ENCODE results near the gene SMYD5. TPM values are rescaled to one million over a fixed set of nuclear protein-coding genes. Genes with fewer than 3 reads are reported as not detected.

The SMYD5 gene
- total RNA-seq, 1 donor from 2014 or later = 30.3 TPM

DNA sequence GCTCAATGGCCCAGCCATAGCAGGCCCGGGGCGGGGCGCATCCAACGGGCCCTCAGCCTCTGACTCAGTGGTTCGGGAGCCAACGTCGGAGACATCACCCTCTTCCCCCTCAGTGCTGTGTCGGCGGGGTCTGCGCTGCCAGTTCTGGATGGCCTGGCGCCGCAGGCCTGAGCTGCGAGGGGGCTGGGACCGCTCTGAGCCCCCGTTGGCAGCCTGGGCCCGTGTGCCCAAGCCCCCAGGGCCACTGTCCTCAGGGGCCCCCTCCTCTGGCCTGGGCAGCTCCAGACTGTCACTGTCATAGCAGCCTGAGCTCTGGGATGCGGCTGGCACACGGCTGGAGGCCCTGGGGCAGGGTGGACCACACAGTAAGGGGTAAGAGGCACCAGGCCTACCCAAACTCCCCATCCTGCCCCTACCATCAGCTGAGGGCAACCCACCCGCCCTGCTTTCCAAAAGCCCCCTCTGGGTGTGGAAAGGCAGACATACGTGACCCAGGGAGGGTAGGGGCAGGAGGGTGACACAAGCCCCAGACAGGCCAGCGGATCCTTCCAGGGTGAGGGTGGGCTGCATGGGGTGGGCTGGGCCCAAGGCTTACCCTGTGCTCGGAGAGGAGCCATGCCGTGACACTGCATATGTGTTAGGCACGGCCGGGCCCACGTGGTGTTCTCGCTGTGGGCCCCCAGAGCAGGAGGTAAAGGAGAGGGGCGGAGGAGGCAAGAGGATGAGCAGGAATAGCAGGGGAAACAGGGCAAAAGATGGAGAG is 51.4 kb downstream of the SMYD5 start:
- H3K27ac Mint-ChIP-seq = no peak overlapping the region
- peaks cover 4% of the 10 kb centered on the region for H3K36me3 Mint-ChIP-seq
- H3K4me3 Mint-ChIP-seq = no peak overlapping the region

DNA sequence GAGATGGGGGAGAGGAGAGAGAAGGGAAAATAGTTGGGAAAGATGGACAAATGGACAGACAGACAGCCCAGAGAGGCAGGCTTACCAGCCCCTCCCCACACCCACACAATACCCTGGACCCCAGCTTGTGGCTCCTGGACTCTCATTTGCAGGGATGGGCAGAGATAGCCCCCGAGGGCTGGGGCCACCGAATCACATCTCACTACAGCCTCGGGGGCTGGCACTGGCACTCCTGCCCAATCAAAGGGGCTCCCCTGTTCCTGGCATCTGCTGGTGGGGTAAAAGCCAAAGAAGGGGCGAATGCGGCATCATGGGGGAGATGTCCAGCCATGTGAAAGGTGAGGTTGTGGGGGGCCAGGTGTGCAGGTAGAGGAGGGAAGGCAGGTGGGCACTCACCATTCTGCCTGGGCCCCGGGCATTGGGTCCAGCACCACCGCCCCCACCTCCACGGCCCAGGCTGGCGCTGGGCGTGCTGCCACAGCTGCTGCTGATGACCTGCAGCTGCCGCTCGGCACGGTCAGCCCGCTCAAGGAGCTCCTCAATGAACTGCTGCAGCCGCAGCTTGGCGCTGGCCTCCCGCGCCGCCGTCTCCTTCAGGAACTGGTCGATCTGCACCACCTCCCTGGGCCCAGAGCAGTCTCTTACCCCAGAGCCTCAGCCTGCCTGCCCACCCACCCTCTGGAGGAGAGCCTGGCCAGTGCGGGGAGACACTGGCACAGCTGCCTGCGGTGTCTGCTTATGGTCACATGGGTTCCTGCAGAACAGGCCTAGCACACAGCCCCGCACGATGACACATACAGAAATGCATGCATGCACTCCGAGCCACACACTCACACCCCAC is 52.2 kb downstream of the SMYD5 start:
- no peaks in the 10 kb centered on the region for H3K9me3 Mint-ChIP-seq
- peak overlapping the region; percentile 50 for H3K4me3 Mint-ChIP-seq
- peaks cover 4% of the 10 kb centered on the region for H3K36me3 Mint-ChIP-seq
- TF ChIP-seq, protein P1, sequence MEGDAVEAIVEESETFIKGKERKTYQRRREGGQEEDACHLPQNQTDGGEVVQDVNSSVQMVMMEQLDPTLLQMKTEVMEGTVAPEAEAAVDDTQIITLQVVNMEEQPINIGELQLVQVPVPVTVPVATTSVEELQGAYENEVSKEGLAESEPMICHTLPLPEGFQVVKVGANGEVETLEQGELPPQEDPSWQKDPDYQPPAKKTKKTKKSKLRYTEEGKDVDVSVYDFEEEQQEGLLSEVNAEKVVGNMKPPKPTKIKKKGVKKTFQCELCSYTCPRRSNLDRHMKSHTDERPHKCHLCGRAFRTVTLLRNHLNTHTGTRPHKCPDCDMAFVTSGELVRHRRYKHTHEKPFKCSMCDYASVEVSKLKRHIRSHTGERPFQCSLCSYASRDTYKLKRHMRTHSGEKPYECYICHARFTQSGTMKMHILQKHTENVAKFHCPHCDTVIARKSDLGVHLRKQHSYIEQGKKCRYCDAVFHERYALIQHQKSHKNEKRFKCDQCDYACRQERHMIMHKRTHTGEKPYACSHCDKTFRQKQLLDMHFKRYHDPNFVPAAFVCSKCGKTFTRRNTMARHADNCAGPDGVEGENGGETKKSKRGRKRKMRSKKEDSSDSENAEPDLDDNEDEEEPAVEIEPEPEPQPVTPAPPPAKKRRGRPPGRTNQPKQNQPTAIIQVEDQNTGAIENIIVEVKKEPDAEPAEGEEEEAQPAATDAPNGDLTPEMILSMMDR (conservative IDR thresholded peaks at IDR 0.05) = no peak
- H3K4me1 Mint-ChIP-seq (ENCODE audit: unreplicated experiment) = no peaks in the 10 kb centered on the region
- H3K27ac Mint-ChIP-seq = peak overlapping the region; percentile 1
- no peak for DNase-seq (ENCODE audit: extremely low spot score, unreplicated experiment)
- H3K27me3 Mint-ChIP-seq = peaks cover 40% of the 10 kb centered on the region

More for the DNA sequence above, 51.4 kb downstream of the SMYD5 start:
- no peaks in the 10 kb centered on the region for H3K9me3 Mint-ChIP-seq
- peaks cover 32% of the 10 kb centered on the region for H3K27me3 Mint-ChIP-seq
- TF ChIP-seq, protein P1 (conservative IDR thresholded peaks at IDR 0.05) = no peak
- DNase-seq (ENCODE audit: extremely low spot score, unreplicated experiment) = no peak
- no peaks in the 10 kb centered on the region for H3K4me1 Mint-ChIP-seq (ENCODE audit: unreplicated experiment)

- no peak for DNase-seq (ENCODE audit: extremely low spot score, unreplicated experiment)
- Mint-ChIP-seq H3K4me3 (peak overlapping the region; percentile 50), H3K27ac (peak overlapping the region; percentile 1), H3K9me3 (no peaks in the 10 kb centered on the region), H3K4me1 (ENCODE audit: unreplicated experiment) (no peaks in the 10 kb centered on the region), H3K36me3 (peaks cover 4% of the 10 kb centered on the region), H3K27me3 (peaks cover 45% of the 10 kb centered on the region)
- TF ChIP-seq, protein P1 (conservative IDR thresholded peaks at IDR 0.05) = no peak
These were observed 53.0 kb downstream of the SMYD5 start for GRCh38 chr2:73267008-73267407.

GRCh38 chr2:73268366-73268829 is 54.4 kb downstream of the SMYD5 start:
- Mint-ChIP-seq H3K4me3 (peak overlapping the region; percentile 79), H3K36me3 (peaks cover 4% of the 10 kb centered on the region), H3K27me3 (peaks cover 49% of the 10 kb centered on the region), H3K27ac (peak overlapping the region; percentile 37), H3K4me1 (ENCODE audit: unreplicated experiment) (no peaks in the 10 kb centered on the region), H3K9me3 (no peaks in the 10 kb centered on the region)
- no peak for DNase-seq (ENCODE audit: extremely low spot score, unreplicated experiment)
- TF ChIP-seq, protein P1 (conservative IDR thresholded peaks at IDR 0.05) = no peak

- Mint-ChIP-seq H3K27me3 (peaks cover 53% of the 10 kb centered on the region), H3K4me1 (ENCODE audit: unreplicated experiment) (no peaks in the 10 kb centered on the region), H3K36me3 (peaks cover 4% of the 10 kb centered on the region), H3K4me3 (peak overlapping the region; percentile 79), H3K27ac (no peak overlapping the region), H3K9me3 (no peaks in the 10 kb centered on the region)
- DNase-seq (ENCODE audit: extremely low spot score, unreplicated experiment) = no peak
- TF ChIP-seq, protein P1 (conservative IDR thresholded peaks at IDR 0.05) = peak; percentile 50
These were observed 55.0 kb downstream of the SMYD5 start for GRCh38 chr2:73268830-73269685.

Data from type B pancreatic cell (in vitro differentiated cells).